H1 (cell line): Measurements from ENCODE around the gene TIMM22. TPM values are rescaled to one million over a fixed set of nuclear protein-coding genes. Genes with fewer than 3 reads are reported as not detected.

ENCODE experiments used
- CTCF ChIA-PET: fragments of 300-600 bp; sonication (Branson Sonifier 250); formaldehyde crosslinking; loops from one replicate; lab custom pipeline; 2021; ENCODE audit not compliant: partially characterized antibody; lab: Charles Lee
- POLR2A ChIA-PET: fragments of 300-600 bp; sonication (Branson Sonifier 250); formaldehyde crosslinking; loops from one replicate; lab custom pipeline; 2021; ENCODE audit warnings: inconsistent platforms; ENCODE audit not compliant: partially characterized antibody; lab: Charles Lee
- DNase-seq, 2 experiments: peaks; one replicate each; pipeline versions ENCODE4 v3.0.0 to v3.0.0-alpha.2; 2010 to 2022; ENCODE audit warnings: low spot score in 2 of 2, low read depth in 1 of 2, mixed read lengths in 1 of 2
- FAIRE-seq: peaks from 2 replicates; lab custom pipeline; 2011; peaks lifted over from hg19 to GRCh38; lab: Jason Lieb, UNC
- H2AFZ ChIP-seq: 2 replicates; pipeline ENCODE4 v1.8.1; 2012; ENCODE audit warnings: low read length, inconsistent platforms
- H2AK5ac ChIP-seq: 2 replicates; pipeline ENCODE4 v1.6.1; 2013; ENCODE audit warnings: low read depth, low read length
- H2BK120ac ChIP-seq: replicated peaks from 2 replicates; pipeline ENCODE3; 2013; ENCODE audit warnings: low read depth, low read length, inconsistent platforms
- H2BK12ac ChIP-seq: 2 replicates; pipeline ENCODE4 v1.6.1; 2013; ENCODE audit warnings: low read depth, low read length
- H2BK15ac ChIP-seq: 2 replicates; pipeline ENCODE4 v1.6.1; 2013; ENCODE audit warnings: low read length
- H2BK20ac ChIP-seq: 2 replicates; pipeline ENCODE4 v1.6.1; 2013; ENCODE audit warnings: low read length
- H2BK5ac ChIP-seq: 2 replicates; pipeline ENCODE4 v1.6.1; 2013; ENCODE audit warnings: low read depth, low read length
- H3K14ac ChIP-seq: 2 replicates; pipeline ENCODE4 v1.6.1; 2013; ENCODE audit warnings: inconsistent platforms; ENCODE audit not compliant: insufficient read length
- H3K18ac ChIP-seq: 2 replicates; pipeline ENCODE4 v1.6.1; 2013; ENCODE audit warnings: low read length; ENCODE audit errors: extremely low read depth
- H3K23ac ChIP-seq: 2 replicates; pipeline ENCODE4 v1.6.1; 2013; ENCODE audit warnings: inconsistent platforms; ENCODE audit not compliant: insufficient read length
- H3K23me2 ChIP-seq: 2 replicates; pipeline ENCODE4 v1.6.1; 2013; ENCODE audit warnings: low read depth, low read length
- H3K27ac ChIP-seq: 2 replicates; pipeline ENCODE4 v1.6.1; 2011; ENCODE audit warnings: low read depth, low read length, inconsistent platforms
- H3K27me3 ChIP-seq, 4 experiments: replicated peaks in 1 of 4; 1 replicate in 1 of 4; 2 replicates in 3 of 4; pipeline versions ENCODE4 v1.6.1 to v1.8.1; 2011 to 2013; ENCODE audit warnings: low read length in 3 of 4, mild to moderate bottlenecking in 3 of 4, inconsistent platforms in 2 of 4, mixed read lengths in 2 of 4, moderate library complexity in 1 of 4; ENCODE audit not compliant: control insufficient read depth in 3 of 4, insufficient read depth in 3 of 4; ENCODE audit errors: extremely low read depth in 1 of 4
- H3K36me3 ChIP-seq, 4 experiments: 2 replicates each; pipeline versions ENCODE4 v1.6.1 to v1.8.1; 2011 to 2013; ENCODE audit warnings: mild to moderate bottlenecking in 4 of 4, low read length in 3 of 4, moderate library complexity in 2 of 4, control low read depth in 1 of 4, inconsistent platforms in 1 of 4; ENCODE audit not compliant: insufficient read depth in 4 of 4, control insufficient read depth in 2 of 4
- H3K4ac ChIP-seq: replicated peaks from 2 replicates; pipeline ENCODE3; 2013; ENCODE audit warnings: low read length, low read depth, mixed read lengths, inconsistent platforms; ENCODE audit not compliant: insufficient read length
- H3K4me1 ChIP-seq, 4 experiments: replicated peaks in 1 of 4; 1 replicate in 1 of 4; 2 replicates in 3 of 4; pipeline versions ENCODE4 v1.6.1 to v1.8.1; 2011 to 2013; ENCODE audit warnings: low read length in 3 of 4, inconsistent platforms in 2 of 4, mixed read lengths in 1 of 4; ENCODE audit not compliant: insufficient read depth in 4 of 4, control insufficient read depth in 3 of 4
- H3K4me2 ChIP-seq, 2 experiments: 2 replicates each; pipeline versions ENCODE4 v1.6.1 to v1.8.1; 2011 to 2013; ENCODE audit warnings: low read depth in 2 of 2, low read length in 2 of 2, control low read depth in 1 of 2, inconsistent platforms in 1 of 2, mild to moderate bottlenecking in 1 of 2; ENCODE audit not compliant: insufficient read depth in 1 of 2
- H3K4me3 ChIP-seq, 4 experiments: fragments of 200-600, 300-600 bp in 1 of 4; sonication (generic), shearing (Covaris generic), sonication (Bioruptor Twin) in 1 of 4; 2 replicates each; pipeline versions ENCODE4 v1.5.1 to v1.8.1; 2011 to 2016; ENCODE audit warnings: low read length in 4 of 4, low read depth in 3 of 4, control low read depth in 2 of 4, inconsistent platforms in 2 of 4, mild to moderate bottlenecking in 2 of 4, mixed read lengths in 1 of 4, moderate library complexity in 1 of 4; ENCODE audit not compliant: insufficient read depth in 2 of 4; ENCODE audit errors: extremely low read depth in 1 of 4
- H3K56ac ChIP-seq: replicated peaks from 2 replicates; pipeline ENCODE3; 2013; ENCODE audit warnings: low read depth, mild to moderate bottlenecking, mixed read lengths, low read length, inconsistent platforms; ENCODE audit not compliant: insufficient read length
- H3K79me1 ChIP-seq: 2 replicates; pipeline ENCODE4 v1.6.1; 2013; ENCODE audit warnings: low read depth, low read length, control low read depth
- H3K79me2 ChIP-seq, 2 experiments: 2 replicates each; pipeline versions ENCODE4 v1.6.1 to v1.8.1; 2012 to 2013; ENCODE audit warnings: low read length in 2 of 2, mild to moderate bottlenecking in 2 of 2, inconsistent platforms in 1 of 2; ENCODE audit not compliant: insufficient read depth in 2 of 2, control insufficient read depth in 1 of 2
- H3K9ac ChIP-seq, 4 experiments: replicated peaks in 1 of 4; 1 replicate in 1 of 4; 2 replicates in 3 of 4; pipeline versions ENCODE4 v1.6.1 to v1.8.1; 2011 to 2013; ENCODE audit warnings: low read depth in 3 of 4, low read length in 3 of 4, control low read depth in 2 of 4, mild to moderate bottlenecking in 2 of 4, moderate library complexity in 2 of 4, inconsistent platforms in 1 of 4; ENCODE audit errors: extremely low read depth in 1 of 4
- H3K9me3 ChIP-seq, 2 experiments: 2 replicates each; pipeline versions ENCODE4 v1.6.1 to v1.8.1; 2012 to 2013; ENCODE audit warnings: mild to moderate bottlenecking in 2 of 2, moderate library complexity in 2 of 2, control low read depth in 1 of 2, inconsistent platforms in 1 of 2, low read depth in 1 of 2, low read length in 1 of 2, mixed read lengths in 1 of 2; ENCODE audit not compliant: insufficient read depth in 2 of 2
- H4K20me1 ChIP-seq, 2 experiments: replicated peaks in 1 of 2; 2 replicates each; pipeline versions ENCODE3 to v1.8.1; 2011 to 2013; ENCODE audit warnings: inconsistent platforms in 2 of 2, low read length in 2 of 2, mild to moderate bottlenecking in 1 of 2; ENCODE audit not compliant: insufficient read depth in 2 of 2, control insufficient read depth in 1 of 2
- H4K5ac ChIP-seq: 2 replicates; pipeline ENCODE4 v1.6.1; 2013; ENCODE audit warnings: low read length, low read depth, mixed read lengths, inconsistent platforms; ENCODE audit not compliant: insufficient read length
- H4K8ac ChIP-seq: 2 replicates; pipeline ENCODE4 v1.8.0; 2013; ENCODE audit warnings: mild to moderate bottlenecking, moderate library complexity, low read length, inconsistent platforms; ENCODE audit not compliant: insufficient read depth; ENCODE audit errors: extremely low read depth
- H4K91ac ChIP-seq: replicated peaks from 2 replicates; pipeline ENCODE3; 2013; ENCODE audit warnings: low read length, mixed read lengths, inconsistent platforms; ENCODE audit not compliant: insufficient read length
- WGBS, 2 experiments: shearing (Covaris generic) in 1 of 2; methylation state at CpG; one replicate each; pipeline versions ENCODE4 v1.1.6 to v1.1.7; 2013 to 2015; ENCODE audit warnings: low lambda C conversion rate in 2 of 2, mixed read lengths in 2 of 2, inconsistent platforms in 1 of 2, low coverage in 1 of 2, missing lambda C conversion rate in 1 of 2; ENCODE audit not compliant: insufficient replicate concordance in 2 of 2, insufficient coverage in 1 of 2, insufficient read length in 1 of 2; ENCODE audit errors: extremely low coverage in 1 of 2, missing lambda C conversion rate in 1 of 2; 5-methylcytosine and 5-hydroxymethylcytosine counted together
- polyA plus RNA-seq, 7 experiments: library from polyadenylated mRNA; depleted of rRNA in 3 of 7; stranded (reverse) in 5 of 7; unstranded in 2 of 7; fragments of >200 nt in 5 of 7; fragments of 200-250 nt in 2 of 7; gene quantifications; 1 replicate in 5 of 7; 2 replicates in 1 of 7; 4 replicates in 1 of 7; pipeline versions ENCODE4 v1.2.1 to v1.2.3, GENCODE V29; 2011 to 2013; ENCODE audit warnings: missing spikeins in 2 of 7, mixed read lengths in 2 of 7
- total RNA-seq: library from RNA; stranded (reverse); fragmentation: NEBNext Ultra II Directional; extraction: Animal tissue kit (Norgen Biotek cat#: 25700); gene quantifications from 2 replicates; pipeline ENCODE4 v1.2.1, GENCODE V29; 2021

The TIMM22 gene
- total and polyA plus RNA-seq, 2 of the 8 experiments (the other 6 are each of a cell fraction or from before 2014, with no cell fraction given): 13.8 to 17.4 TPM

DNA sequence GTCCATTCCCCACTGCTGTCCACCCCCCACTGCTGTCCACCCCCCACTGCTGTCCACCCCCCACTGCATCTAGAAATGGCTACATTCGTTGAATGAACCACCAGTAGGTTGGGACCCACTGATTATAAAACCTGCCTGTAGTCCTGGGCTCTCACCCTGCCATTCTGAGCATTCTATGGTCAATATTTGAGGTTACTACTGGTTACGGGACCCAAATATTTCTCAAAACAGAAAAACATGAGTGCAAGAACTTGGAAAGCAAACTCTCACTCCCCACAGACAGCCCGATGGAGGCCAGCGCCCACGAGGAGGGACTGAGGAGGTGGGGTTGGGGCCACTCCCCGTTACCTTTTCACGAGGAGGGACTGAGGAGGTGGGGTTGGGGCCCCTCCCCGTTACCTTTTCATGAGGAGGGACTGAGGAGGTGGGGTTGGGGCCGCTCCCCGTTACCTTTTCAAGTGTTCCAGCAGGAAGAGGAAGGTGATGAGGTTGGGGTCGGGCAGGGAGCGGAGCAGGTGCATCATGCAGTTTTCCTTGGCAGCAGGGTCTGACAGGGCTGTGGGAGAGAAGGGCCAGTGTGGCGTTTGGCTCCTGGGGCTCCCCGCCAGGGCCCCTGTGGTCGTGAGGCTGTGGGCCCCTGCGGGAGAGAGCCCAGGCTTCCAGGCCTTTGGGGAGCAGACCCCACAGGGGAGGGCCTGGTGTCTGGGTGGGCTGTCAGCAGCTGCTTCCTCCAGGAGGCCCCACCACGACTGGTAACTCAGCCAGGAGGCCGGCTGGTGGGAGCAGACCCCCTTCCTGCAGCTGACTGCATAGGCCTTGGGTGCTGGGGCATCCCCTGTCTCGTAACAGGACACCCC is 12.5 kb downstream of the TIMM22 start:
- ChIA-PET POLR2A (no interaction called here), CTCF (interaction anchor here (1.5 kb wide), 1 partner anchor 10 kb away, joined by 7 read pairs; no protein-coding TSS in a partner anchor)
- DNase-seq: no peak
- no peak overlapping the region for H2BK120ac ChIP-seq
- H4K20me1 ChIP-seq: peaks cover 0 to 3% of the 10 kb centered on the region in 2 experiments
- no peak overlapping the region for H3K14ac ChIP-seq
- no peak overlapping the region for H2BK20ac ChIP-seq
- H3K18ac ChIP-seq: no peak overlapping the region
- no peak overlapping the region for H2BK5ac ChIP-seq
- H3K23ac ChIP-seq: no peak overlapping the region
- H4K8ac ChIP-seq: no peak overlapping the region
- 83% methylated on average over 17 of the region's 19 CpGs; no CpG with 5 or more reads in 1 of the 2 experiments for WGBS, 2 experiments
- H3K9me3 ChIP-seq: no peaks in the 10 kb centered on the region
- H2AK5ac ChIP-seq: no peak overlapping the region
- no peak overlapping the region for H3K9ac ChIP-seq
- H2BK12ac ChIP-seq: no peak overlapping the region
- H3K4me2 ChIP-seq: no peak overlapping the region
- H3K36me3 ChIP-seq: peaks cover 0 to 8% (median 0%) of the 10 kb centered on the region in 4 experiments; a peak in 2 of 8 replicates
- peaks cover 0 to 3% (median 0%) of the 10 kb centered on the region in 4 experiments; a peak in 4 of 7 replicates for H3K4me1 ChIP-seq
- H2AFZ ChIP-seq: no peak overlapping the region
- no peak for FAIRE-seq
- H3K4me3 ChIP-seq: no peak overlapping the region
- H3K23me2 ChIP-seq: no peaks in the 10 kb centered on the region
- no peak overlapping the region for H4K5ac ChIP-seq
- no peaks in the 10 kb centered on the region for H3K79me2 ChIP-seq
- H3K56ac ChIP-seq: no peak overlapping the region
- H3K79me1 ChIP-seq: no peaks in the 10 kb centered on the region
- no peak overlapping the region for H4K91ac ChIP-seq
- no peak overlapping the region for H2BK15ac ChIP-seq
- no peaks in the 10 kb centered on the region for H3K27me3 ChIP-seq
- no peak overlapping the region for H3K4ac ChIP-seq
- no peak overlapping the region for H3K27ac ChIP-seq
